Measurements from ENCODE around the gene PRKX.

- no peak for TF ChIP-seq CTCF (IDR thresholded peaks at IDR 0.05; ENCODE audit: low read depth, low read length)
- no peak for TF ChIP-seq POLR2A (IDR thresholded peaks at IDR 0.05; ENCODE audit: extremely low read depth, insufficient read length)
- no peak for TF ChIP-seq MAX (IDR thresholded peaks at IDR 0.05; ENCODE audit: low read depth, low read length)
Measured at GRCh38 chrX:3648084-3648483, 65.4 kb downstream of the PRKX start.

Measured in NB4 (cell line).